Stimulated activated CD8-positive, alpha-beta memory T cell treated with anti-CD3 and anti-CD28 coated beads, Interleukin-7, amount 100 ng/mL, for 1 hour (primary cell): ENCODE results near the gene CDH13.

Experiments used
- DNase-seq, 2 donors: peaks; one replicate each; pipeline ENCODE4 v3.0.0-alpha.2; 2020; ENCODE audit warnings: low read depth in 2 of 2

CDH13 gene

DNA sequence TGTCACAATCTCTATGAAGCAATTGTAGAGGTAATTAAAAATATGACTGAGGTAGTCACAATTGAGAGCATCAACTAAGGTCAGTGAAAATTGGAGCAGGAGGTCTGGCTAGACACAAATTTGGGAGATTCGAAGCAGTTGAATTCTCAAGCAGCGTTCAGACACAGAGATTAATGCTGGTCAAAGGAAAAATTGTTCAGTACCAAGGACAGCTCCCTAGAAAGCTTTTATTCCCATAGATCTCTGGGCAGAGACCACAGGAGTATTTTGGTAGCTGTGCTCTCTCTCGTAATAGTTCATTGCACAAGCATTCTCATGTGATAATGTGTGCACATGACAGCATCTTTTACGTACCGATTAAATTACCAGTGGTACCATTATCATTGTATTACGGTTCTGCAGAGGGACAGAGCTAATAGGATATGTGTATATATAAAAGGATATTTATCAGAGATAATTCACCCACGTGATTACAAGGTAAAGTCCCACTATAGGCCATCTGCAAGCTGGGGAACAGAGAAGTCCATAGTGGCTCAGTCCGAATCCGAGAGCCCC is 793.5 kb downstream of the CDH13 start:
- DNase-seq, result no peak

DNA sequence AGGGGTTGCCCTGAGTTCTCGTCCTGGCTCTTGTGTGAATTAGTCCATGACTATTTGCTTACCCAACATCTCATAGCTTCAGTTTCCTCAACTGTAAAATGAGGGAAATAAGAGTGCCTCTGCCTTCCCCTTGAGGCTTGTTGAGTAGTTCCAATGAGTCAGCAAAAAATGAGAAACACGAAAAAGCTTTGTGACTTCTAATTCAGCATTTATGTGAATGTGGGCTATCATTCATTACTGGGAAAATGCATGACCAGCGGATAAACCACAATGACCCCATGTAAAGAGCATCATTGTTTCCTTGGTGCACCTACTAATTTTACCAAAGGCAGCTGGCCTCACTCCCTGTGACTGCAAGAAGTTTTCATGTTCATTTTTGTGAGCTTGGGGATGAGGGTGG is 806.4 kb downstream of the CDH13 start:
- no peak for DNase-seq

GRCh38 chr16:83437036-83437435 is 810.3 kb downstream of the CDH13 start:
- DNase-seq, result no peak

GRCh38 chr16:83438326-83438725 is 811.6 kb downstream of the CDH13 start:
- DNase-seq, result no peak

DNA sequence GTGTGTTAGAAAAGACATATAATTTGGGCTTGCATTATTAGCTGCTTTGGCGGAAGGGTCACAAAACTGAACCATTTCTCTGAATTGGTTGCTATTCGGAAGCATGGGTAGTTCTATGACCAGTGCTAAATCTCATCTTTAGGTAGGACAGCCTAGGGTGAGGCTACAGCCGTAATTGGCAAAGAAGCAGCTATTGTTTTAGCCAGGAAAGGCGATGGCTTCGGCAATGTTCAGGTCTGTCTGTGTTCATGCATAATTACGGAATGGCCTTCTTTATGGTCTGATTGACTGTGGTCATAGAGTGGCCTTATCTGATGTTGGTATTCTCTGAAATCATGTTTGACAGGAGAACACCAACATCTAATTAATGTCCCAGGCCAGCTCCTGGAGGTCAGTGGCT is 812.6 kb downstream of the CDH13 start:
- DNase-seq, result no peak

GRCh38 chr16:83441517-83441916 is 814.7 kb downstream of the CDH13 start:
- DNase-seq, result no peak

DNA sequence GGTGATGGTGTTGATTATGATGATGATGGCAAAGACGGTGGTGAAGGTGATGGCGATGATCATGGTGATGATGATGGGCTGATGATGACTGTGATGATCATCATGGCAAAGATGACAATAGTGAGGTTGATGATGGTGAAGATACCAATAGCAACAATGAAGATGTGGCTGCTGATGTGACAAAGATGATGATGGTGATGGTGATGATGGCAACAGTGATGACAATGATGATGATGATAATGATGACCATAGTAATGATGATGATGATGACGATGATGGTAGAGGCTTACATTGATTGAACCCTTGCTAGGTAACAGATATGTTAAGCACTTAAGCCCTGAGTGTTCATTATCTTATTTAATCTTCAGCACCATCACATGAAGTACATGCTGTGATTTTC is 817.2 kb downstream of the CDH13 start:
- DNase-seq, result no peak

GRCh38 chr16:83447560-83447959 is 820.8 kb downstream of the CDH13 start:
- no peak for DNase-seq

DNA sequence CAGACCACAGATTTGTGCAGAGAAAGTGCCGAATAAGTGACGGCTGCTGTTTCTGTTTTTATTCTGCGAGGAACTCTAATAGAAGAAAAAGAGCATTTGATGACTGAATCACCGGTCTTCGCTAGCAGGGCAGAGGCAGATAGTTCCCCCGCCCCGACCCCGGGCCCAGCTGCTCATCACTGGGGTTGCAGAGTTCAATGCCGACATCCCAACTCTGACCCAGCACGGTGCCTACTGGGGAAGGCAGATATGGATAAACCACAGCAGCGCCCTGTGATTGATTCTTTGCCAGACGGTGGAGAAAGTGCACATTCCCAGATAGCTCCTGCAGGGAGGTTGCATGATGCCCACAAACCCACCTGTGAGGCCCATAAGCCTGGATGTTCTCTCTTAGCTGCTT is 823.1 kb downstream of the CDH13 start:
- no peak for DNase-seq

GRCh38 chr16:83453977-83454376 is 827.2 kb downstream of the CDH13 start:
- no peak for DNase-seq

GRCh38 chr16:83455716-83456115 is 828.9 kb downstream of the CDH13 start:
- DNase-seq, result no peak

- DNase-seq, result no peak
Observed at GRCh38 chr16:83456934-83457333, 830.2 kb downstream of the CDH13 start.

- no peak for DNase-seq
Observed at GRCh38 chr16:83458612-83459011, 831.8 kb downstream of the CDH13 start.

DNA sequence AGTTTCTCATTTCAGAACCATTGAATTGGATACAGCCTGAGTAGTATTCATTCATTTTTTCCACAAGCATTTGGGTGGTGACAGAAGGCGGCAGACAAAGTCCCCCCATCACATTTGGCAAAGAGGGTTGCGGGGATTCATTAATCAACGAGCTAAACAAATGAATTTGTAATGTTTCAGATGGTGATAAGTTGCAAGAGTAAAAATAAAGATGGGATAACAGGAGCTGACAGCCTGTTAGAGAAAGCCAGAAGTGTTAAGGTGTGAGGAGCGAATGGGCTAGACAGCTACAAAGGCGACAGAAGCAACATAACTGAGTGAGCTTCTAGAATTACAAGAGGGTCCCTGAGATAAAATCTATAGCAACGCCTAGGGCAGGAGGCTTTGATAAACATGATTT is 838.2 kb downstream of the CDH13 start:
- no peak for DNase-seq

DNA sequence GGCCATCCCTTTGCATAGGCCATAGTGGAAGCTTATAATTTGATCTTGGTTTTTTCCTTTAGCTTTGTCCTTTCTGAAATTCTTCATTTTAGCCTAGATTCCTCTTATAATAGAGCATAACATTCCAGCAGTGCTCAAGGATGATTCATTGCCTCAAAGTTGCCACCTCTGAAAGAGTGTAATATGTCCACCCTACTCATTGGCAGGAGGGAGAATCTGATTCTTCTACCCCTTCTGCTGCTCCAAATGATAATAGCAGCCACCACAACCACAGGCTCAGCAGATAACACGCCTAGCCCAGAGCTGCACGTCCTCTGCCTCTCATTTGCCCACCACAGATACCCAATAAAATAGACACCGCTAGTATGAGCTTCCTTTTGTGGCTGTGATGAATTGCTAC is 843.6 kb downstream of the CDH13 start:
- no peak for DNase-seq

- no peak for DNase-seq
Observed at GRCh38 chr16:83472776-83473501, 846.2 kb downstream of the CDH13 start.

GRCh38 chr16:83473926-83474650 is 847.3 kb downstream of the CDH13 start:
- no peak for DNase-seq

- no peak for DNase-seq
Observed at GRCh38 chr16:83475108-83475507, 848.3 kb downstream of the CDH13 start.

DNA sequence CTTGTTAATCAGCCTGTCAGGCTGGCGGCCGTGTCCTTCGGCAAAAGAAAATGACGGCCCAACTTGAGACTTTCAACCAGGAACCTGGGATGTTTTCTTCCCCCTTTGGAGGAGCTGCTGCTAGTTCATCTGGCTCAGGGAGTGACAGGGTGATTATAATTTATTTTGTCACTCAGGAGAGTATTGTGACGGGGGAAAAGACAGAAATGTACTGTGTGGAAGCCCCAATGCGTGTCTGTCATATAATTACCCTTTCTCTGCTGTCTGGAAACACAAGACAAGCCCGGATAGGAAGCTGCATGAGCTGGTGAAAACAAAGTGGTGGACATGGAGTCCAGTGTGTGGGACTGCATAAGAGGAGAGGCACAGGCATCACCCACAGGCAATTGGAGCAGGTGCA is 854.8 kb downstream of the CDH13 start:
- no peak for DNase-seq

DNA sequence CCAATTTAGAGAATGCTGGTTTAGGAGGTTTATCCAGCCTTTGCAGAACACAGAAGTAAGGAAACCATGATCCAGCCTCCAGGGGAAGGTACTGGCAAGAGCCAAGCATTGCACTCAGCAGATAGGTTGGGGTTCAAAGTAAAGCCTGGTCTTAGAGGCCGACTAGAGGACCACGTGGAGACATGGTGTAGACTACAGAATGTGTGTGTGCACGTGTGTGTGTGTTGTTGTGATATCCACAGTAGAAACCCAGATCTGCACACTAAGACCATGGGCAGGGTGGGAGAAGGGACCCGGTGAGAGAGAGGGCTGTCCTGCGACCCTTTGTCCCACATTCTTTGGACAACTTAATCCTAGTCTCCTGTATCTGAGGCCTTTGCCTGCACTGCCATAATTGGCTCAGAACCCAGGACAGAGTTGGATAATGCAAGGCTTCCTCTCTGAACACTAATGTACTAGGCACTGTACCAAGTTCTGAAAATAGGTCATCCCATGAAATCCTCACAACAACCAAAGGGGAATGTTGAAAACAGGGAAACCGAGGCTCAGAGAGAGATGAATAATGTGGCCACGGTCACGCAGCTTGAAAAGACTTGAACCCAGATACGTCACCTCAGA is 855.9 kb downstream of the CDH13 start:
- no peak for DNase-seq

GRCh38 chr16:83490073-83490472 is 863.3 kb downstream of the CDH13 start:
- DNase-seq, result no peak

DNA sequence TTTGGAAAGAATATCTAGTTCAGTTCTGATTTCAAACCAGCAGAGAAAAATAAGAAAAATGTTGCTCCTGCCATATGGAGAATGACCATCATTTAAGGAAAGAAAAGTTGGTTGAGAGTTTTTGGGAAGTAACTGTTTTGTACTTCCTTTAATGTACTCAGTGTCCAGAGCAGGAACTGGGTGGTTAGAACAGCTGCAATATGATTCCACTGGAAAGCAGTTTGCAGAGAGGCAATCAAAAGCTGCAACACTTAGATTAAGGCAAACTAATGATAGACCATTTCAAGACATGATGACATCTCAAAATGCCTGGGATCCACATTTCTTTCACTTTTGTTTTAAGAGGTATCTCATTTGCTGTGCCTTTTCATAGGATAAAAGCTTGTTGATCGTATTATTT is 867.7 kb downstream of the CDH13 start:
- DNase-seq, result no peak

DNA sequence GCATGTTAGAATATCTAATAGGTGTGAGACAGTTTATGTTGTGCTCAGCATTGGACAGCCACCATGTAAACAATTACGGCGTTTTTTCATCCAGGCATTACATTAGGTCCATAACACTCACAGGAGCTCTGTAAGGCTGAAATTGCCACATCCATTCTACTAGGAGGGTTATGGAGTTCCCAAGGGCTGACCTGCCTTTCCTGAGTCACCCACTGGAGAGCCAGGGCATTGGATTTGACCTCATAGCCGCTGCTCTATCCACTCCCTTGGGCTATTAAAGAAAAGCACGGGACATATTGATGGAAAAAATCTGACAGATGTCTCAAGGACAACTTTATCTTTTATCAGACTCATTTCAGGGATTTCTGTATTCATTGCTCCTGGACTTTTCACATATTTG is 874.7 kb downstream of the CDH13 start:
- DNase-seq, result no peak
